HCT116 (cell line): Measurements from ENCODE around the gene HINT2. TPM values are rescaled to one million over a fixed set of nuclear protein-coding genes. Genes with fewer than 3 reads are reported as not detected.

Source experiments
- ATAC-seq: fragments of 200-7000 bp; cut with Tn5 transposase; 2 replicates; pipeline ENCODE4 v1.9.1; 2020; ENCODE audit warnings: mild to moderate bottlenecking, moderate library complexity
- BruUV-seq: library from RNA; stranded (reverse); fragments of 400-500 nt; replicated peaks from 2 replicates; lab custom pipeline; 2021; lab: Mats Ljungman, UMichigan
- CTCF ChIA-PET: fragments of 300-600 bp; sonication (Branson Sonifier 250); formaldehyde crosslinking; loops from one replicate; lab custom pipeline; 2021; ENCODE audit warnings: antibody characterized with exemption; lab: Charles Lee
- POLR2A ChIA-PET: fragments of 300-600, 350-600 bp; sonication (Branson Sonifier 250); formaldehyde crosslinking; loops from one replicate; lab custom pipeline; 2021; ENCODE audit warnings: antibody characterized with exemption; lab: Charles Lee
- RAD21 ChIA-PET, 2 experiments: fragments of 300-600 bp; sonication (Branson Sonifier 250); formaldehyde crosslinking; loops; one replicate each; lab custom pipeline; 2023; ENCODE audit warnings: low total read pairs in 2 of 2; ENCODE audit not compliant: uncharacterized antibody in 2 of 2, unreplicated experiment in 2 of 2, low non-redundant PET in 1 of 2; lab: Charles Lee
- DNase-seq: peaks from one replicate; pipeline ENCODE4 v3.0.0-alpha.2; 2010; ENCODE audit warnings: low read depth, low spot score
- H2AFZ ChIP-seq: fragments of 200-600 bp; shearing (Covaris generic), sonication (generic); 2 replicates; pipeline ENCODE4 v1.6.1; 2017; ENCODE audit warnings: low read depth, mixed run types, mixed read lengths, antibody characterized with exemption, low read length; ENCODE audit not compliant: poor library complexity, severe bottlenecking
- H3K27ac ChIP-seq: 2 replicates; pipeline ENCODE4 v1.5.1; 2012; ENCODE audit warnings: low read depth, low read length
- H3K27me3 ChIP-seq: fragments of 200-600 bp; sonication (generic); 2 replicates; pipeline ENCODE4 v1.6.1; 2016; ENCODE audit warnings: mixed run types, low read length, mixed read lengths; ENCODE audit not compliant: insufficient read depth
- H3K36me3 ChIP-seq, 2 experiments: fragments of 200-500 bp in 1 of 2; fragments of 200-600 bp in 1 of 2; sonication (Bioruptor generic) in 1 of 2; sonication (generic) in 1 of 2; 2 replicates each; pipeline versions ENCODE4 v1.5.1 to v1.6.1; 2014 to 2016; ENCODE audit warnings: low read length in 2 of 2, inconsistent platforms in 1 of 2, mixed read lengths in 1 of 2, mixed run types in 1 of 2; ENCODE audit not compliant: insufficient read depth in 2 of 2, control insufficient read depth in 1 of 2
- H3K4me1 ChIP-seq, 2 experiments: fragments of 200-600 bp in 1 of 2; sonication (generic) in 1 of 2; 2 replicates each; pipeline versions ENCODE4 v1.5.1 to v1.6.1; 2012 to 2017; ENCODE audit warnings: low read length in 2 of 2, inconsistent platforms in 1 of 2, mild to moderate bottlenecking in 1 of 2, mixed read lengths in 1 of 2, mixed run types in 1 of 2, moderate library complexity in 1 of 2; ENCODE audit not compliant: insufficient read depth in 2 of 2, control insufficient read depth in 1 of 2
- H3K4me2 ChIP-seq: fragments of 200-600 bp; sonication (generic); 2 replicates; pipeline ENCODE4 v1.6.1; 2017; ENCODE audit warnings: mixed run types, low read length, mixed read lengths
- H3K4me3 ChIP-seq, 2 experiments: fragments of 200-600 bp in 1 of 2; sonication (generic) in 1 of 2; replicated peaks in 1 of 2; 2 replicates each; pipeline ENCODE4 v1.5.1; 2011 to 2016; ENCODE audit warnings: low read length in 2 of 2, control low read depth in 1 of 2, low read depth in 1 of 2, mild to moderate bottlenecking in 1 of 2, mixed read lengths in 1 of 2, mixed run types in 1 of 2
- H3K79me2 ChIP-seq: fragments of 200-600 bp; sonication (generic); 2 replicates; pipeline ENCODE4 v1.6.1; 2017; ENCODE audit warnings: mild to moderate bottlenecking, mixed run types, low read length, moderate library complexity, mixed read lengths; ENCODE audit not compliant: insufficient read depth
- H3K9ac ChIP-seq: fragments of 200-600 bp; sonication (generic); 2 replicates; pipeline ENCODE4 v1.6.1; 2016; ENCODE audit warnings: low read length, mixed read lengths
- H3K9me2 ChIP-seq: fragments of 200-600 bp; sonication (generic), shearing (Covaris generic); 2 replicates; pipeline ENCODE4 v1.6.1; 2017; ENCODE audit warnings: mixed run types, mild to moderate bottlenecking, moderate library complexity; ENCODE audit not compliant: insufficient read depth
- H3K9me3 ChIP-seq, 2 experiments: fragments of 200-500 bp in 1 of 2; fragments of 200-600 bp in 1 of 2; sonication (Bioruptor generic) in 1 of 2; sonication (generic) in 1 of 2; 2 replicates each; pipeline ENCODE4 v1.6.1; 2014 to 2017; ENCODE audit warnings: low read length in 2 of 2, mixed read lengths in 2 of 2, inconsistent platforms in 1 of 2, low read depth in 1 of 2, mild to moderate bottlenecking in 1 of 2, mixed run types in 1 of 2, moderate library complexity in 1 of 2; ENCODE audit not compliant: control insufficient read depth in 1 of 2, insufficient read depth in 1 of 2
- H4K20me1 ChIP-seq: fragments of 200-600 bp; sonication (generic), shearing (Covaris generic); 2 replicates; pipeline ENCODE4 v1.6.1; 2017; ENCODE audit warnings: mixed run types, mild to moderate bottlenecking, moderate library complexity; ENCODE audit not compliant: insufficient read depth
- ATF3 ChIP-seq: IDR thresholded peaks from 2 replicates; pipeline ENCODE4 v1.6.1; 2012
- CEBPB ChIP-seq: IDR thresholded peaks from 2 replicates; pipeline ENCODE4 v1.6.1; 2012; ENCODE audit warnings: low read depth
- EGR1 ChIP-seq: IDR thresholded peaks from 2 replicates; pipeline ENCODE4 v1.6.1; 2012; ENCODE audit warnings: low read depth
- ELF1 ChIP-seq: IDR thresholded peaks from 2 replicates; pipeline ENCODE4 v1.6.1; 2012; ENCODE audit warnings: low read depth, borderline replicate concordance
- EZH2 ChIP-seq: fragments of 200-600 bp; sonication (generic); IDR thresholded peaks from 2 replicates; pipeline ENCODE4 v1.6.1; 2017; ENCODE audit warnings: antibody characterized with exemption, mixed run types
- JUND ChIP-seq: IDR thresholded peaks from 2 replicates; pipeline ENCODE4 v1.6.1; 2012
- POLR2AphosphoS5 ChIP-seq: IDR thresholded peaks from 2 replicates; pipeline ENCODE4 v1.6.1; 2011; ENCODE audit warnings: mild to moderate bottlenecking, low read depth, low read length, moderate library complexity
- RAD21 ChIP-seq: IDR thresholded peaks from 2 replicates; pipeline ENCODE4 v1.6.1; 2012; ENCODE audit warnings: low read depth, mild to moderate bottlenecking
- SIN3A ChIP-seq: IDR thresholded peaks from 2 replicates; pipeline ENCODE4 v1.6.1; 2012; ENCODE audit warnings: low read depth
- SP1 ChIP-seq: IDR thresholded peaks from 2 replicates; pipeline ENCODE4 v1.6.1; 2012; ENCODE audit warnings: low read depth
- SRF ChIP-seq: IDR thresholded peaks from 2 replicates; pipeline ENCODE4 v1.6.1; 2012; ENCODE audit warnings: low read depth
- TCF7L2 ChIP-seq: IDR thresholded peaks from 2 replicates; pipeline ENCODE4 v1.7.0; 2011; ENCODE audit warnings: borderline replicate concordance, inconsistent platforms; ENCODE audit not compliant: insufficient read depth, insufficient read length; ENCODE audit errors: extremely low read depth
- YY1 ChIP-seq: IDR thresholded peaks from 2 replicates; pipeline ENCODE4 v1.6.1; 2011; ENCODE audit warnings: low read length, low read depth, moderate library complexity, mild to moderate bottlenecking; ENCODE audit not compliant: insufficient replicate concordance; ENCODE audit errors: extremely low read depth
- ZFX ChIP-seq: fragments of 450-650 bp; IDR thresholded peaks from 2 replicates; pipeline ENCODE4 v1.6.1; 2017
- ZNF274 ChIP-seq: fragments of 200-500 bp; sonication (Bioruptor generic); IDR thresholded peaks from 2 replicates; pipeline ENCODE4 v1.6.1; 2014; ENCODE audit warnings: mild to moderate bottlenecking, low read depth, low read length, inconsistent platforms
- intact Hi-C: fragments of 100-400 bp; cut with micrococcal nuclease; formaldehyde crosslinking; loops from 2 replicates; pipeline ENCODE4 v1.10.0; 2022
- total RNA-seq: library from RNA; stranded (reverse); gene quantifications from one replicate; pipeline ENCODE4 v1.2.1, GENCODE V29; 2021; ENCODE audit not compliant: unreplicated experiment
- TF ChIP-seq, protein P1 (sequence below): IDR thresholded peaks from 2 replicates; pipeline ENCODE4 v1.6.1; 2011; ENCODE audit warnings: mild to moderate bottlenecking, low read length, moderate library complexity; ENCODE audit not compliant: insufficient replicate concordance; ENCODE audit errors: extremely low read depth
- TF ChIP-seq, protein P2 (sequence below), 3 experiments: fragments of 200-600 bp in 1 of 3; sonication (generic) in 1 of 3; IDR thresholded peaks in 2 of 3; conservative IDR thresholded peaks in 1 of 3; 2 replicates each; pipeline ENCODE4 v1.5.1; 2012 to 2017; ENCODE audit warnings: low read depth in 2 of 3, low read length in 2 of 3, antibody characterized with exemption in 1 of 3, borderline replicate concordance in 1 of 3, control low read depth in 1 of 3, mild to moderate bottlenecking in 1 of 3, mixed read lengths in 1 of 3, mixed run types in 1 of 3, moderate library complexity in 1 of 3; ENCODE audit not compliant: insufficient read depth in 1 of 3
- TF ChIP-seq, protein P3 (sequence below): IDR thresholded peaks from 2 replicates; pipeline ENCODE4 v1.6.1; 2012

The HINT2 gene
- total RNA-seq, 1 experiment from 2014 or later: 49.0 TPM

GRCh38 chr9:35829084-35829763 is 14.4 kb upstream of the HINT2 start, which contains the start of gene TMEM8B (continued):
- TF ChIP-seq YY1: no peak
- peak; percentile 71 for TF ChIP-seq EGR1
- no peak for TF ChIP-seq SIN3A
- no peak for TF ChIP-seq RAD21
- no peak for TF ChIP-seq SRF
- no peak for TF ChIP-seq ATF3

- ATAC-seq (no peak), DNase-seq (no peak)
- intact Hi-C loops: no loop called here
- ChIA-PET CTCF (interaction anchor here (1.0 to 1.1 kb wide), 2 partner anchors 54 to 117 kb away, joined by 3 to 8 read pairs; no protein-coding TSS in a partner anchor), POLR2A (no interaction called here), RAD21 (no interaction called here)
- H3K9ac ChIP-seq: peak within 1 kb of the TSS; percentile 67
- peak within 1 kb of the TSS; percentile 94 for H3K4me2 ChIP-seq
- H4K20me1 ChIP-seq: no peaks in the 10 kb centered on the region
- H3K4me1 ChIP-seq: peaks cover 3 to 26% of the 10 kb centered on the region in 2 experiments; a peak in 3 of 4 replicates
- TF ChIP-seq, protein P1, sequence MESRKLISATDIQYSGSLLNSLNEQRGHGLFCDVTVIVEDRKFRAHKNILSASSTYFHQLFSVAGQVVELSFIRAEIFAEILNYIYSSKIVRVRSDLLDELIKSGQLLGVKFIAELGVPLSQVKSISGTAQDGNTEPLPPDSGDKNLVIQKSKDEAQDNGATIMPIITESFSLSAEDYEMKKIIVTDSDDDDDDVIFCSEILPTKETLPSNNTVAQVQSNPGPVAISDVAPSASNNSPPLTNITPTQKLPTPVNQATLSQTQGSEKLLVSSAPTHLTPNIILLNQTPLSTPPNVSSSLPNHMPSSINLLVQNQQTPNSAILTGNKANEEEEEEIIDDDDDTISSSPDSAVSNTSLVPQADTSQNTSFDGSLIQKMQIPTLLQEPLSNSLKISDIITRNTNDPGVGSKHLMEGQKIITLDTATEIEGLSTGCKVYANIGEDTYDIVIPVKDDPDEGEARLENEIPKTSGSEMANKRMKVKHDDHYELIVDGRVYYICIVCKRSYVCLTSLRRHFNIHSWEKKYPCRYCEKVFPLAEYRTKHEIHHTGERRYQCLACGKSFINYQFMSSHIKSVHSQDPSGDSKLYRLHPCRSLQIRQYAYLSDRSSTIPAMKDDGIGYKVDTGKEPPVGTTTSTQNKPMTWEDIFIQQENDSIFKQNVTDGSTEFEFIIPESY: no peak
- TF ChIP-seq CEBPB (no peak), JUND (no peak), EZH2 (no peak), TCF7L2 (no peak), ELF1 (no peak), ATF3 (no peak), SIN3A (no peak), EGR1 (no peak), SRF (no peak), ZNF274 (no peak), ZFX (no peak), POLR2AphosphoS5 (no peak), SP1 (no peak), YY1 (no peak), RAD21 (no peak)
- TF ChIP-seq, protein P2, sequence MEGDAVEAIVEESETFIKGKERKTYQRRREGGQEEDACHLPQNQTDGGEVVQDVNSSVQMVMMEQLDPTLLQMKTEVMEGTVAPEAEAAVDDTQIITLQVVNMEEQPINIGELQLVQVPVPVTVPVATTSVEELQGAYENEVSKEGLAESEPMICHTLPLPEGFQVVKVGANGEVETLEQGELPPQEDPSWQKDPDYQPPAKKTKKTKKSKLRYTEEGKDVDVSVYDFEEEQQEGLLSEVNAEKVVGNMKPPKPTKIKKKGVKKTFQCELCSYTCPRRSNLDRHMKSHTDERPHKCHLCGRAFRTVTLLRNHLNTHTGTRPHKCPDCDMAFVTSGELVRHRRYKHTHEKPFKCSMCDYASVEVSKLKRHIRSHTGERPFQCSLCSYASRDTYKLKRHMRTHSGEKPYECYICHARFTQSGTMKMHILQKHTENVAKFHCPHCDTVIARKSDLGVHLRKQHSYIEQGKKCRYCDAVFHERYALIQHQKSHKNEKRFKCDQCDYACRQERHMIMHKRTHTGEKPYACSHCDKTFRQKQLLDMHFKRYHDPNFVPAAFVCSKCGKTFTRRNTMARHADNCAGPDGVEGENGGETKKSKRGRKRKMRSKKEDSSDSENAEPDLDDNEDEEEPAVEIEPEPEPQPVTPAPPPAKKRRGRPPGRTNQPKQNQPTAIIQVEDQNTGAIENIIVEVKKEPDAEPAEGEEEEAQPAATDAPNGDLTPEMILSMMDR (IDR thresholded peaks at IDR 0.05 in 2 of 3, conservative IDR thresholded peaks at IDR 0.05 in 1 of 3; ENCODE audit: borderline replicate concordance in 1 of 3, insufficient read depth in 1 of 3, low read depth in 2 of 3, low read length in 2 of 3): no peak
- TF ChIP-seq, protein P3, sequence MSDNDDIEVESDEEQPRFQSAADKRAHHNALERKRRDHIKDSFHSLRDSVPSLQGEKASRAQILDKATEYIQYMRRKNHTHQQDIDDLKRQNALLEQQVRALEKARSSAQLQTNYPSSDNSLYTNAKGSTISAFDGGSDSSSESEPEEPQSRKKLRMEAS: no peak
- peak within 1 kb of the TSS; percentile 61 to 70 for H3K4me3 ChIP-seq
- H3K9me3 ChIP-seq: no peaks in the 10 kb centered on the region
- H2AFZ ChIP-seq: peak within 1 kb of the TSS; percentile 56
- H3K9me2 ChIP-seq: no peaks in the 10 kb centered on the region
- H3K36me3 ChIP-seq: no peaks in the 10 kb centered on the region
- BruUV-seq: no TSS peak
- no peaks in the 10 kb centered on the region for H3K27me3 ChIP-seq
- H3K79me2 ChIP-seq: no peaks in the 10 kb centered on the region
- H3K27ac ChIP-seq: peak within 1 kb of the TSS; percentile 40; the same call in 1 of the 2 replicates
Observed at GRCh38 chr9:35828716-35829083, 13.9 kb upstream of the HINT2 start, which contains the start of gene FAM221B. TSS of gene FAM221B (minus strand) at chr9:35828732. CDS start at chr9:35826161, 2,571 bp downstream.
